Epidermal melanocyte (primary cell): Measurements from ENCODE around the gene SORBS2.
A peak's percentile ranks its signal among the peaks of the same experiment; 100 is the strongest.

Experiments used
- DNase-seq: peaks from one replicate; pipeline ENCODE4 v3.0.0; 2011; ENCODE audit warnings: low spot score; ENCODE audit not compliant: insufficient read length

SORBS2 gene

DNA sequence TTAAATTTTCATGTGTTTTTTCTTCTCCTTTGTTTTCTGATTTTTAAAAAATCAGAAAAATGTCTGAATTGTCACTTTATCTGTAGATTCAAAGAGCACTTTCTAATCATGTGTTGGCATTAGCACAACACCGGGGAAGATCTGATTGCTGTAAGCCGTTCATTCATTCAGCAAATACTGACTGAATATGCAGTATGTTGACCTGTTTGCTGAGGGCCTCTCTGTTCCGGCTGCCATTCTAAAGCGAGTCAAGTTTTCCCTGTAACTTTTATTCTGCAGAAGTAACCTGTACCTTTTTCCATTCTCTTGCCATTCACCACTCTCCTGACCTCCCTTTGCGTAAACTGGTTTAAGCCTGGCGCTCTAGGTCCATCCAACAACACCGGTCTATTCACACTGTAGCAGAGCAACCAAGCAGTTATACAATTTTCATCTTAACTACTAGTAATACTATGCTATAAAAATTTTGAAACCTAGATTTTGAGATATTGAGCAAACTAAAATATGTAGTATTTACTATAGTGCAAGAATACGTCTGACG lies 6.7 kb downstream of the SORBS2 start:
- DNase-seq = no peak

GRCh38 chr4:185803022-185803421 lies 9.0 kb downstream of the SORBS2 start:
- DNase-seq = no peak

- no peak for DNase-seq
Observed at GRCh38 chr4:185801471-185801870, 10.5 kb downstream of the SORBS2 start.

DNA sequence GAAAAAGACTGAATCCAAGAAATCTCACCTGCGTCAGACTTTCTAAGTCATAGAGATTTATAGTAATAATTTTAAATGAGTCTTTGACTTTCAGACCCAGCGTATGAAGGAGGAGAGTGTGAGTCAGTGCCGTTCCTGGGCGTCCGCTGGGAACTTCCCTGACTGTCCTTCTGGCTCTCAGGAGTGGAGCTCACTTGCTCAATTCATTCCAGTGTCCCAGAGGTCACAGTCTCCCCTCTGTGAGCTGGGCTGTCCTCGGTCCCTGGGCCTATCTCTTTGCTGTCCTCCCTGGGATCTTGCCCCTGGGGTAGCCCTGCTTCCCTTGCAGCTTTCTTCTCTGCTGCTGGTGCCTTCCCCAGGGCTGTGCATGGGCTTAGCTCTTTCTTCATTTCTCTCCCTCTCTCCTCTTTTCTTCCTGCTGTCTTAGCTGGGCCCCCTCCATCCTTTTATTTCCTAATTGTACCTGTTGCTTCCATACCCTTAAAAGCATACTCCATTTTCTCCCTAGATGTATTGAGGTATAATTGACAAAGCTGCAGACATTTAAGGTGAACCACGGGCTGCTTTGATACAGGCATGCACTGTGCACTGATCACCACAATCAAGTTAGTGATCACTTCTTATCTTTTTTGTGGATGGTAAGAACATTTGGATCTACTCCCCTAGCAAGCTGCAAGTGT lies 11.6 kb downstream of the SORBS2 start:
- DNase-seq = no peak

- no peak for DNase-seq
Observed at GRCh38 chr4:185799442-185799841, 12.6 kb downstream of the SORBS2 start.

- DNase-seq = no peak
Observed at GRCh38 chr4:185797596-185798338, 14.2 kb downstream of the SORBS2 start.

- no peak for DNase-seq
Observed at GRCh38 chr4:185797018-185797417, 15.0 kb downstream of the SORBS2 start.

DNA sequence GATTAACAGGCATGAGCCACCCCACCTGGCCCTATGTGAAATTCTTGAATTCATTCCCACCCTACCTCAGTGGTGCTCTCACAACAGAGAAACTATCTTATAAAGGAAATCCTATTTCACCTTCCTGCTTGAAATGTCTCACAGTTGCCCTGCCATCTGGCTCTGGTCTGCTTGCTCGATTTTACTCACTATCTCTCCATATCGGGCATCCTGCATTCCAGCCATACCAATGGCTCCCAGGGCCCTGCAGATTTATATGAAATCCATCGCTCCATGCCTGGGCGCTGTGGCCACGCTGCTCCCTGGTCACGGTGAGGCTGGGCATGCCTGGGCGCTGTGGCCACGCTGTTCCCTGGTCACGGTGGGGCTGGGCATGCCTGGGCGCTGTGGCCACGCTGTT lies 15.8 kb downstream of the SORBS2 start:
- no peak for DNase-seq

- DNase-seq = no peak
Observed at GRCh38 chr4:185794637-185795036, 17.4 kb downstream of the SORBS2 start.

- DNase-seq = no peak
Observed at GRCh38 chr4:185793716-185794115, 18.3 kb downstream of the SORBS2 start.

- no peak for DNase-seq
Observed at GRCh38 chr4:185793116-185793485, 18.9 kb downstream of the SORBS2 start.

DNA sequence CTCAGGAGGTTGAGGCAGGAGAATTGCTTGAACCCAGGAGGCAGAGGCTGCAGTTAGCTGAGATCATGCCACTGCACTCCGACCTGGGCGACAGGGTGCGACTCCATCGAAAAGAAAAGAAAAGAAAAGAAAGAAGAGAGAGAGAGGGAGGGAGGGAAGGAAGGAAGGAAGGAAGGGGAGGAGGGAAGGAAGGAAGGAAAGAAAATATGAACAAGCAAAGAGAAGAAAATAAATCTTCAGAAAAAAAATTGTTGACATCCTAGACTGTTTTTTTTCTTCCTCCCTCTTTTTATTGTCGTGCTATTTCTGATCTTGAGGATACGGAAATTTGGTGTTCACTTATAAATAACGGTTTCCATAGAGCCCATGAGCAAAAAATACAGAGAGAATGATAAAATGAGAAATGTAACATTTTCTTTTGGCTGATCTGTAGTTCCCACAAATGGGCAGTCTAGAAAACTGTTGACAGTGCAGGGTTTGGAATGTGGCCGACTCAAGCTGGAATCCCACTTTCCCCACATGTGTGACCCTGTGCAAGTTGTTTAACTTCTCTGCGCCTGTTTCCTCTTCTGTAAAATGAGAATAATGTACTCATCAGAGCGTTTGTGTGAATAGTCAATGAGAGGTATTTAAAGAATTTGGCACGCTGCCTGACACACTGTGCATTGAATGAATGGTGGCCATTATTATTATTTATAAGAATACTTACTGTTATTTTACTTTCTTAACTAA lies 19.4 kb downstream of the SORBS2 start:
- peak; percentile 85 for DNase-seq

GRCh38 chr4:185787926-185788679 lies 23.9 kb downstream of the SORBS2 start:
- DNase-seq = no peak

DNA sequence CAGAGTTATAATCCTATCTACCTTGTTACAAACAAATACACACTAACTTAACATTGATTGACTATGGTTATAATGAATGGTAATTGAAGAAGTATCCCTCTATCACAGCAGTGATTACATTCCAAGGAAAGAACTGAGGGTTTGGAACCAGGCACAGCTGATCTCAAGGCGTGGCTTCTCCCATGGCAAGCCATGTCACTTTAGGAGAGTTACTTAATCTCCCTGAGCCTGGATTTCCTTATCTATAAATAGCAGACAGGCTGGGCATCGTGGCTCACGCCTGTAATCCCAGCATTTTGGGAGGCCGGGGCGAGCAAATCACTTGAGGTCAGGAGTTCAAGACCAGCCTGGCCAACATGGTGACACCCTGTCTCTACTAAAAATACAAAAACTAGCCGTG lies 25.6 kb downstream of the SORBS2 start:
- no peak for DNase-seq

DNA sequence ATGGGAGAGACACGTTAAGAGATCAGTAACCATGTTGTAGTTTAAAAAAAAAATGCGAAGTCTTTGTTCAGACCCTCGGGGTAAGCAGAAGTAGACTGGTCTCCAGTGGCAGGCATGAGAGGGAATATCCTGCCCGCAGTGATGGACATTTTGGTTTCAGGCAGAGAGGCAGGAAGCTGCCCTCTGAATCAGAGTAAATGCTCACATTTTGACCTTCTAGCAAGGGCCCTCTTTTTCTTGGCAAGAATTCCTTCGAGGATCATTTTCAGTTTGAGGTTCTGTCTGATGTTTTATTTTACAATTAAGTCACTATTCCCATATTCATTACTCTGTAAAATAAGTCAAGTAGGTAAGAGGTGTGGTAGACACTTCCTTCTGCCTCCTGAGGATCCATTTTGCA lies 28.4 kb downstream of the SORBS2 start:
- DNase-seq = no peak

DNA sequence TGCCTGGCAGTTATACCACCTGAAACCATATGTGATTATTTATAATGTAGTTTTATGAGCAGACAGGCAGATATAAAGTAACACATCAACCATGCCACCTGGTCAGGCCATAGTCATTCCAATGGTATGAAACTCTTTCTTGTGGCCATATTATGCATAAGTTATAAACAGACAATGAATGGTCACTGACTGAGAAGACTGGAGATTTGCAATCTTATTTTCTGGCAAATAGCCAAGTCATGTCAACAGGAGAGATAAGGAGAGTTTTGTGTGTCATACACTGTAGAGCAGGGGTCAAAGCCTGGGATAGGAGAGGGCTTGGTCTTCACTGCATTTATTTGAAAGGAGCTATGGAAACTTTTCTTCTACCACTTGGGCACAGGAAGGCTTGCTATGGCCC lies 29.5 kb downstream of the SORBS2 start:
- DNase-seq = no peak

- no peak for DNase-seq
Observed at GRCh38 chr4:185781555-185782215, 30.3 kb downstream of the SORBS2 start.

GRCh38 chr4:185780472-185780871 lies 31.5 kb downstream of the SORBS2 start:
- DNase-seq = no peak

- DNase-seq = no peak
Observed at GRCh38 chr4:185779517-185779916, 32.5 kb downstream of the SORBS2 start.

DNA sequence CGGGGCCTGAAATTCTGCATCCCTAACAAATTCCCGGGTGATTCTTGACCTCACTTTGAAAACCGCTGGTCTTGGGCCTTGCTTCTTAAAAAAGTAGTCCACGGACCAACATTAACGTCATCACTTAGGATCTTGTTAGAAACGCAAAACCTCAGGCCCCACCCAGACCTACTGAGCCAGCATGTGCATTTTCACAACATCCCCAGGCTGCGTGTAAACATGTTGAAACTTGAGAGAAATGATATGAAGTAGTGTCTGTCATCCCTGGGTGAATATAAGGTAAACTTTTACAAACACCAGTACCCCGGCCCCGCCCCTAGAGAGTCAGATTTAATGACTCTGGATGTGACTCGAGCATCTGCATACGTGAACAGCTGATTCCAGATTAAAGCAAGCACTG lies 33.7 kb downstream of the SORBS2 start:
- no peak for DNase-seq
